GM12891 (cell line): ENCODE measurements around the gene TMEM207.

Source experiments
- POLR2AphosphoS5 ChIP-seq: IDR thresholded peaks from 2 replicates; pipeline ENCODE4 v1.6.1; 2011; ENCODE audit warnings: low read depth, low read length, control low read depth
- TAF1 ChIP-seq: IDR thresholded peaks from 2 replicates; pipeline ENCODE4 v1.6.1; 2011; ENCODE audit warnings: low read depth, low read length, control low read depth

DNA sequence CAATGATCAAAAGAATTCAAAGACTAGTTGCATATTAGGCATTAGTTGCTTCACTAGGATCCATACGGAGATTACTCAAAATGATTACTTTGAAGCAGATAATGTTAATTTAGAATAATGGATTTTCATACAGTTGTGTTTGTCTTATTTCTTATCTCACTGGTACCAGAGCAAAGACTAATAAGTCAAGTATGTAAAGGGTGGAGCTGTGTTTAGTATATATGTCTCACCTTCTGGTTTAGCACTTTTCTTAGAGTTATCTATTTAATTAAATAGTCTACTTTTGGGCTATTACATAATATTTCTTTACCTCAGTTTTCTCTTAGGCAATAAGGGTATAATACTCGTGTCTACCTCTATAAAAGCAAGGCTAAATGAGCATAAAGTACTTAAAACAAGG lies 18.8 kb downstream of the TMEM207 start:
- TF ChIP-seq TAF1 (no peak), POLR2AphosphoS5 (no peak)
